ENCODE results near the gene SIPA1L3.

DNA sequence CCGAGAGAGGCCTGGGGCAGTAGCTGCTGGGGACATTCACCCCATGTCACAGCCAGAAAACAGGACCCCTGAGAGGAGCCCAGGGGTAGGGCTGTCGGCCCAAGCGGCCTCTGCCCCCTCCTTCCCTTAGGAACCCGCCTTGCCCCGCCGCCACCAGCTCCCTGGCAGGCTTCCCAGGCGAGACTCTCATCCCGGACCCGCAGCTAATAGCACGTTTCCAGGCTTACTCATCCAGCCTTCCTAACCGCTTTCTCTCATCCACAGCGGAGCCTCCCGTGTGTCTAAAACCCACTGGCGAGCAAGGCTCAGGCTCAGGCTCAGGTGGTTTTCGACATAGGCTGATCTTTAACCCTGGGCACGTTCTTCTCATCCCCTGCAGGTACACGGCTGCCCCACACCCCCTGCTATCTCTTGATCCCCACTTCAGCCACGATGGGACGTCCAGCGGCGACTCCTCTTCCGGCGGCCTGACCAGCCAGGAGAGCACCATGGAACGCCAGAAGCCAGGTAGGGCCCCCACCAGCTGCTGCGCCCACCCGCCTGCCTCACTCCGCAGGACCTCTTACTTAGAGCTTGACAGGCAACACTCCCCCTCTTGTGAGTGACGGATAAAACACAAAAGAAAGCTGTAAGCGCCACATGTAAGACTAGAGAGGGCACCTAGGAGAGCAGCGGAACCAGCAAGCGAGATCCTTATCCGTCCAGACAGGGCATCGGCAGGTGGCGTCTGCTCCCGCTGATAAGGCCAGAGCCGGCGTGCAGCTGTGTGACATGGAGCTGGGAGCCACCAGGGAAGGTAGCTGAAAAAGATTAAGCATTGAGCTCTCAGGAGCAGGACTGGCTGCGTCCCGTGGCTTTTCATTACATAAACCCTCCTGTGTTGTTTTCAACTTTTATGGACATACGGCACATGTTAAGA, 245.7 kb downstream of the SIPA1L3 start:
- TF ChIP-seq SIN3A (IDR thresholded peaks at IDR 0.05; ENCODE audit: low read depth, low read length) (no peak), FOXM1 (IDR thresholded peaks at IDR 0.05; ENCODE audit: low read depth, low read length) (no peak), ATF2 (IDR thresholded peaks at IDR 0.05; ENCODE audit: low read length) (no peak), KDM1A (IDR thresholded peaks at IDR 0.05; ENCODE audit: borderline replicate concordance) (no peak), NBN (IDR thresholded peaks at IDR 0.05) (no peak), CREM (IDR thresholded peaks at IDR 0.05; ENCODE audit: low read depth) (no peak), ZNF274 (IDR thresholded peaks at IDR 0.05; ENCODE audit: insufficient read depth, insufficient read length) (no peak), PBX3 (IDR thresholded peaks at IDR 0.05; ENCODE audit: insufficient replicate concordance, low read depth, low read length) (no peak)
- TF ChIP-seq, protein P1, sequence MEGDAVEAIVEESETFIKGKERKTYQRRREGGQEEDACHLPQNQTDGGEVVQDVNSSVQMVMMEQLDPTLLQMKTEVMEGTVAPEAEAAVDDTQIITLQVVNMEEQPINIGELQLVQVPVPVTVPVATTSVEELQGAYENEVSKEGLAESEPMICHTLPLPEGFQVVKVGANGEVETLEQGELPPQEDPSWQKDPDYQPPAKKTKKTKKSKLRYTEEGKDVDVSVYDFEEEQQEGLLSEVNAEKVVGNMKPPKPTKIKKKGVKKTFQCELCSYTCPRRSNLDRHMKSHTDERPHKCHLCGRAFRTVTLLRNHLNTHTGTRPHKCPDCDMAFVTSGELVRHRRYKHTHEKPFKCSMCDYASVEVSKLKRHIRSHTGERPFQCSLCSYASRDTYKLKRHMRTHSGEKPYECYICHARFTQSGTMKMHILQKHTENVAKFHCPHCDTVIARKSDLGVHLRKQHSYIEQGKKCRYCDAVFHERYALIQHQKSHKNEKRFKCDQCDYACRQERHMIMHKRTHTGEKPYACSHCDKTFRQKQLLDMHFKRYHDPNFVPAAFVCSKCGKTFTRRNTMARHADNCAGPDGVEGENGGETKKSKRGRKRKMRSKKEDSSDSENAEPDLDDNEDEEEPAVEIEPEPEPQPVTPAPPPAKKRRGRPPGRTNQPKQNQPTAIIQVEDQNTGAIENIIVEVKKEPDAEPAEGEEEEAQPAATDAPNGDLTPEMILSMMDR (IDR thresholded peaks at IDR 0.05 in 2 of 3, conservative IDR thresholded peaks at IDR 0.05 in 1 of 3; ENCODE audit: control insufficient read depth in 2 of 3, extremely low read depth in 1 of 3, insufficient read depth in 1 of 3, low read depth in 3 of 3, low read length in 3 of 3) = no peak

Data from GM12878 (cell line).